Duodenal mucosa (tissue), 2 donors: ENCODE measurements around the gene SFT2D2.

Experiments used
- H3K27ac ChIP-seq: one replicate; pipeline ENCODE4 v1.7.0; 2013; ENCODE audit warnings: low read depth, low read length
- H3K27me3 ChIP-seq, 2 donors: one replicate each; pipeline ENCODE4 v1.7.0; 2013; ENCODE audit warnings: low read length in 2 of 2, control low read depth in 1 of 2; ENCODE audit not compliant: insufficient read depth in 2 of 2, control insufficient read depth in 1 of 2
- H3K36me3 ChIP-seq, 2 donors: one replicate each; pipeline ENCODE4 v1.7.0; 2013; ENCODE audit warnings: low read length in 2 of 2, control low read depth in 1 of 2; ENCODE audit not compliant: insufficient read depth in 2 of 2, control insufficient read depth in 1 of 2
- H3K4me1 ChIP-seq, 2 donors: one replicate each; pipeline ENCODE4 v1.7.0; 2013; ENCODE audit warnings: low read length in 2 of 2, control low read depth in 1 of 2; ENCODE audit not compliant: insufficient read depth in 2 of 2, control insufficient read depth in 1 of 2
- H3K4me3 ChIP-seq, 2 donors: one replicate each; pipeline ENCODE4 v1.7.0; 2013; ENCODE audit warnings: low read length in 2 of 2, low read depth in 1 of 2
- H3K9ac ChIP-seq, 2 donors: one replicate each; pipeline ENCODE4 v1.7.0; 2013; ENCODE audit warnings: low read length in 2 of 2, low read depth in 1 of 2
- H3K9me3 ChIP-seq, 2 donors: one replicate each; pipeline ENCODE4 v1.7.0; 2013; ENCODE audit warnings: low read length in 2 of 2, control low read depth in 1 of 2; ENCODE audit not compliant: control insufficient read depth in 1 of 2

Gene SFT2D2

DNA sequence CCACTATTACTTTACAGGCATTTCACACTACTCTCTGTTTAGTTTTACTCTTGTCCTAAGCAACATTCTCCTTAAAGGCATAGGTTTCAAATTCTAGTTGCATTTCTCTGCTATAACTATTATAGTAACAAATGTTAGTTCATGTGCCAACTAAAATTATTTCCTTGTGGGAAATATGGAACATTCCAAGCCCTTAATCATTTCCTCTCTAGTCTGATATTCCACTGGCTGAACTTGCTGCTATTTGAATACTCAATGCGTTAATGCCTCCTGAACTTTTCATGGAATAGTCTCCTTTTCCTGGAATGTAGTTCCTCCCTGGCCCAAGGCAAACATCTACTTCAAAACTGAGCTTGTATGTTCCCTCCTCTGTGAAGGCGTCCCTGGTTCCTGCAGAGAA, 35.6 kb downstream of the SFT2D2 start:
- Histone ChIP-seq H3K36me3 (peaks cover 0 to 5% of the 10 kb centered on the region in 2 donors), H3K27ac (no peak overlapping the region), H3K27me3 (no peaks in the 10 kb centered on the region), H3K4me1 (peaks cover 0 to 3% of the 10 kb centered on the region in 2 donors), H3K9ac (no peak overlapping the region), H3K4me3 (no peak overlapping the region), H3K9me3 (peaks cover 2 to 6% of the 10 kb centered on the region in 2 donors)

DNA sequence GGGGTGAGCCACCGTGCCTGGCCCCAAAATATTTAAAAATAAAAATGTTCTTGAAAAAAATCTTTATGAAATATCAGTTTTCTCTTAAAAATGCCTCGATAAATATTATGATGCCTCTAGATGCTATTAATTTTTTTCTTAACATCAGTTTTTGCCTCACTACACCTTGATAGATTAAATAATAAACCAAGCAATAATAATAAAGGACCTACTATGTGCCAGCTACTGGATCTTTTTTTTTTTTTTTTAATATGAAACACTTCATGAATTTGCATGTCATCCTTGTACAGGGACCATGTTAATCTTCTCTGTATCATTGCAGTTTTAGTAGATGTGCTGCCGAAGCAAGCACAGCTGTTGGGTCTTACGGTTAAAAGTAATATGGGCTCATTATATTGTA, 37.3 kb downstream of the SFT2D2 start:
- Histone ChIP-seq H3K27me3 (no peaks in the 10 kb centered on the region), H3K36me3 (peaks cover 0 to 5% of the 10 kb centered on the region in 2 donors), H3K4me1 (peaks cover 0 to 3% of the 10 kb centered on the region in 2 donors), H3K4me3 (no peak overlapping the region), H3K9me3 (peaks cover 0 to 3% of the 10 kb centered on the region in 2 donors), H3K27ac (no peak overlapping the region), H3K9ac (no peak overlapping the region)

DNA sequence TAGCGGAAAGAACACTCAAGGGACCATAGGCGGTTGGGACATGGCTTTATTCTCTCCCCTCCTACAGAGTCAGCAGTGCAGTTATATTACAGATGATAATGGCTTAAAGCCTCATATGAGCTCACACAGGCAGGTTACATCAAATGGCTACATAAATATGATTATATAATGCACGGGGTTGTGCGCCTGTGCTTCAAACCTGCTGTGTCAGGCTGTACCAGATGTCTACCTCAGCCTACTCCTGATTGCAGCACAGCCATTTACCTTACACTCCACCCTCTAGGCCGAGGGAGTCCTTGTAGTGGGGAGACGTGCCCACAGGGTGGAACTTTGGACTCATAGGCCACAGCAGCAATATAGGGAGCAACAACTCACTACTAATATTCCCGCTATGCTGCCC, 38.5 kb downstream of the SFT2D2 start:
- H3K27me3 ChIP-seq = no peaks in the 10 kb centered on the region
- peaks cover 0 to 3% of the 10 kb centered on the region in 2 donors for H3K9me3 ChIP-seq
- H3K9ac ChIP-seq = no peak overlapping the region
- peaks cover 0 to 5% of the 10 kb centered on the region in 2 donors for H3K36me3 ChIP-seq
- H3K27ac ChIP-seq = no peak overlapping the region
- no peak overlapping the region for H3K4me3 ChIP-seq
- peaks cover 0 to 3% of the 10 kb centered on the region in 2 donors for H3K4me1 ChIP-seq

DNA sequence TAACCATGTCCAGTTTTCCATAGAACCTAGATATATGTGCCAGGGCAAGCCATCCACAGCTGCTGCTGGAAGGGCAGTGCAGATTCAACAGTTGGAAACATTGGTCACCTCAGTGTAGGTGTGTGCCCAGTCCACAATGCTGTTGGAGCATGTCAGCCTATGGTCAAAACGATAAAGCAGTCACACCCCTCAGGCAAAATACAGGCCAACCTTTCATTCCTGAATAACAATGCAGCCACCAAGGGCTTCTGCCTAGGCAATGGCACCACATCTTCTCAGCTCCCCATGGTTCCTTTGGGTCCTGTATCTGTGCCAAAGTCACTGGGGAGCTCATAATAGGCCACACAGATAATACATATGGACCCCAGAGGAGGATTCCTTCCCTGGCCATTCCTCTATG, 39.8 kb downstream of the SFT2D2 start:
- no peak overlapping the region for H3K27ac ChIP-seq
- no peak overlapping the region for H3K4me3 ChIP-seq
- H3K4me1 ChIP-seq = peaks cover 0 to 3% of the 10 kb centered on the region in 2 donors
- H3K36me3 ChIP-seq = peaks cover 0 to 5% of the 10 kb centered on the region in 2 donors
- H3K27me3 ChIP-seq = no peaks in the 10 kb centered on the region
- H3K9me3 ChIP-seq = peaks cover 0 to 3% of the 10 kb centered on the region in 2 donors
- no peak overlapping the region for H3K9ac ChIP-seq

DNA sequence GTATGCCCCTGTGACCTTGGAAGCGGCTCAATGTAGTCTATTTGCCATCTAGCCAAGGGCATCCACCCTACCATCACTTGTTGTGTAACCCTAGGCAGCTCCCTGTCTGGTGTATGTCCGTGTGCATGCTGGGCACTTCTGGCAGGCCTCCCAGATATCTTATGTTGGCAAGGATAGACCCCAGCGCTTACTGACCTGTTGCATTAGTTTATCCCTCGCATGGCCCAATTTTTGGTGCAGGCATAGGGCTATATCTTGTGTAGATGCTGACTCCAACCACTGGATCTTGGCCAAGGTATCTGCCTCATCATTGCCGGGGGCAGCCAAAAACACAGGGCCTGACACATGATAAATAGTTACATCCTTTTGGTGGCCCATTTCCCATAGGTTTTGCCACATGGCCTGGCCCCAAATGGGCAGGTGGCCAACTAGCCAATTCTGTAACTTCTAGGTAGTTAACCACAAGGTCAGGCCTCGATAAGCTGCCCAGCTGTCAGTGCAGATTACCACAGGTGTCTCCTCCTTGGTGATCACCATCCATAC, 40.9 kb downstream of the SFT2D2 start:
- Histone ChIP-seq H3K27ac (no peak overlapping the region), H3K4me3 (no peak overlapping the region), H3K9me3 (peaks cover 0 to 3% of the 10 kb centered on the region in 2 donors), H3K27me3 (no peaks in the 10 kb centered on the region), H3K9ac (no peak overlapping the region), H3K36me3 (peaks cover 0 to 5% of the 10 kb centered on the region in 2 donors), H3K4me1 (no peaks in the 10 kb centered on the region)

DNA sequence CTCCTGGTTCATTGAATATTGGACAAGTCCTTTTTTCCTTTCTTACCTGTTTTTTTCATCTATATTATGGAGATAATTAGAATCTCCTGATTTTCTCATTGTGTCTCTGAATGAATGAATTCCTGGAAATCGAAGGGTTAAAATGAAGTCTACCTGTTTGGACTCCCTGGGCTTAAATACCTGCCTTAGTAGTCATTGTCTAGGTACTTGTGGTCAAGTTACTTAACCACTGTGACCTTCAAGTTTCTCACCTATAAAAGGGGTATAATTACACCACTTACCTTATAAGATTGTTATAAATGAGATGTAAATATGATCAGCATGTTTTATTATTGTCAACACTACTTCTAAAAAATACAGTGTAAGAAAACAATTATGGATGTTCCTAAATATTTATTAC, 45.8 kb downstream of the SFT2D2 start:
- no peaks in the 10 kb centered on the region for H3K9me3 ChIP-seq
- H3K36me3 ChIP-seq = no peaks in the 10 kb centered on the region
- H3K9ac ChIP-seq = no peak overlapping the region
- no peaks in the 10 kb centered on the region for H3K27me3 ChIP-seq
- no peaks in the 10 kb centered on the region for H3K4me1 ChIP-seq
- no peak overlapping the region for H3K27ac ChIP-seq
- H3K4me3 ChIP-seq = no peak overlapping the region

DNA sequence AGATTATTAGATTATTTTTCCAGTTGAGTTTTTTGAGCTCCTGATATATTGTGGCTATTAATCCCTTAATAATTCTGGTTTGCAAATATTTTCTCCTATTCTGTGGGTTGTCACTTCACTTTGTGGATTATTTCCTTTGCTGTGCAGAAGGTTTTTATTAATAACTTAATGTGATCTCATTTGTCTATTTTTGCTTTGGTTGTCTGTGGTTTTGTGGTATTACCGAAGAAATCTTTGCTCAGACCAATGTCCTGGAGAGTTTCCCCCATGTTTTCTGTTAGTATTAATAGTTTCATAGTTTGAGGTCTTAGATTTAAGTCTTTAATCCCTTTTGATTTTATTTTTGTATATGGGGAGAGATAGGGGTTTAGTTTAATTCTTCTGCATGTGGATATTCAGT, 47.8 kb downstream of the SFT2D2 start:
- H3K4me1 ChIP-seq = no peaks in the 10 kb centered on the region
- no peak overlapping the region for H3K27ac ChIP-seq
- H3K4me3 ChIP-seq = no peak overlapping the region
- no peaks in the 10 kb centered on the region for H3K36me3 ChIP-seq
- no peaks in the 10 kb centered on the region for H3K27me3 ChIP-seq
- H3K9ac ChIP-seq = no peak overlapping the region
- H3K9me3 ChIP-seq = no peaks in the 10 kb centered on the region

DNA sequence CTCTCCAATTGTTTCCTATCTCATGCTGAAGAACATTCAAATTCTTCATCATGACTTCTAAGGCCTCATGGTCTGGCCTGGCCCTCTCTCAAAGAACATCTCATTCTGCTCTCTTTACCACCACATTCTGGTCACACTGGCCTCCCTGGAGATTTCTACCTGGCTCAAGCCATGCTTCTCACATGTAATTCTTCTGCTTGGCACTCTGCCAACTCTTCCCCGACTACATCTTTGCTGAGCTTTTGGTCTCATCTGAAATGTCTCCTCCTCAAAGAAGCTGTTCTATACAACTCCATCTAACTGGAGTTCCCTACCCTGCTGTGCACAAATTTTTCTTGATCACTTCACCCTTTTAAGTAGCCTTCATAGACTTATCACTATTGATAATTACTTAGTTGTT, 53.4 kb downstream of the SFT2D2 start:
- Histone ChIP-seq H3K9me3 (no peaks in the 10 kb centered on the region), H3K4me1 (no peaks in the 10 kb centered on the region), H3K27me3 (no peaks in the 10 kb centered on the region), H3K36me3 (no peaks in the 10 kb centered on the region), H3K4me3 (no peak overlapping the region), H3K9ac (no peak overlapping the region), H3K27ac (no peak overlapping the region)

DNA sequence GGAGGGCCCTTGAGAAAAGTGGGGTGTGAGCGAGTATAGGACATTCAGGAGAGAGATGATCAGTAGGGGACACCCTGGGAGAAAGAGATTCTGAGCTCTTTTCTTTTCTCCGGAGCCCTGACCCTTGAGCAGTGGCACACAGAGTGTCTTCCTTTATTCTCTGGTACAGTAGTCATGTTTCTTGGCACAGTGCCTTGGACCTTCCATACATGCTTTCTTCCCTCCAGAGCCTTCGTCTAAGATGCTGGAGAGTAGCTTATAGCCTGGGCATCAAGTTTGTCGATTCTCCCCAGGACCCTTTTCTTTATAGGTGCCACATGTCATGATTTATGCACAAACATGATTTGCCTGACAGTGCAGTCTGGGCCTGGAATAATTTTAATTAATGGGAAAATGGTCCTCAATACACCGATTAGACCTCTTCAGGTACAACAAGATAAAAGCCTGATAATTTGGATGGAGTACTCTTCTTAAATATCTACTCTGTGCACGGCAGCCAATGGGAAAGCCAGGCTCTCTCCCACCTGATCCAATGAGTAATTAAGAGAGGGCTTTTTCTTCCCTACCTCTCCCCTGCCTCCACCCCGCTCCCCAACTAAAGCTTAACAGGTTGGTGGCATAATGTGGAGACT, 54.6 kb downstream of the SFT2D2 start, which contains the start of gene TBX19:
Gene TBX19 (plus strand): TSS at position 582 of the 632 bp plus-strand sequence. CDS start 214 bp downstream, outside the sequence.
- H3K9me3 ChIP-seq = no peaks in the 10 kb centered on the region
- no peak within 1 kb of the TSS for H3K9ac ChIP-seq
- H3K4me3 ChIP-seq = no peak within 1 kb of the TSS
- no peaks in the 10 kb centered on the region for H3K27me3 ChIP-seq
- H3K36me3 ChIP-seq = no peaks in the 10 kb centered on the region
- H3K27ac ChIP-seq = no peak within 1 kb of the TSS
- H3K4me1 ChIP-seq = no peaks in the 10 kb centered on the region

DNA sequence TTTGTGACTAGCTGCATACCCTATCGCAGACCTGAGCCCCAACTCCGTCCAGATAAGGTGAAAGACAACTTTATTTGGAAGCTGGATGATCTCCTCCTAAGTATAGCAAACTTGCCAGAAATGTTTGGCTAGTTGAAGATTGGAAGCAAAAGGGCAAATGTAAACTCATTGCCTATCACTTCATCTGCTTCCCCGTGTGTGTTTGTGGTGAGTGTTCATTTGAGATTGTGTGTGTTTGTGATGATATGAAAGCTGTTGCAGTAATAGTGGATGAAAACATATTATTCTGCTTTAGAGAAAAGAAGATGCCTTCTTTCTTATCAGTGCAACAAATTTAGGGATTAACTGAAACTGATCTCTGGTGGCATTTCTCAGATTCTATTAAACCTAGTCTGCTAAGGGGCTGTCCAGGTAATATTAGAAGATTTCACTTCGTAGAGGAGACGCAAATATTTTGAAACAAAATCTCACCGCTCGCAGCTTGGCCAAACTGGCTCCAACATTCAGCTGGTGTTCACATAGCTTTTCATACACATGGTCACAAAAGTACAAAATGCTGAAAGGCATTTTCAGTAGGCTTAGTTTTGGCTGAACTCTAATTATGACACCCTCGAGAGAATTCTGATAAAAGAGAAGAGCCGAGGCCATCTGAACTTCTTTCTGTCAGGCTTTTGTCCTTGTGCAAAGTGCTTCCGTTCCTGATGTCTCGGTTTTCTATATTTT, 56.0 kb downstream of the SFT2D2 start:
- no peak overlapping the region for H3K4me3 ChIP-seq
- H3K9ac ChIP-seq = no peak overlapping the region
- no peaks in the 10 kb centered on the region for H3K36me3 ChIP-seq
- H3K4me1 ChIP-seq = no peaks in the 10 kb centered on the region
- no peak overlapping the region for H3K27ac ChIP-seq
- H3K9me3 ChIP-seq = no peaks in the 10 kb centered on the region
- no peaks in the 10 kb centered on the region for H3K27me3 ChIP-seq
